A673 (cell line): ENCODE measurements around the gene APOA1. TPM values are rescaled to one million over a fixed set of nuclear protein-coding genes. Genes with fewer than 3 reads are reported as not detected.

Experiments used
- BruUV-seq: library from RNA; stranded (reverse); fragments of 400-500 nt; replicated peaks from 2 replicates; lab custom pipeline; 2021; lab: Mats Ljungman, UMichigan
- CTCF ChIA-PET: fragments of 300-600 bp; sonication (Branson Sonifier 250); formaldehyde crosslinking; loops from one replicate; lab custom pipeline; 2022; ENCODE audit warnings: antibody characterized with exemption; lab: Charles Lee
- POLR2A ChIA-PET: fragments of 300-600 bp; sonication (Branson Sonifier 250); formaldehyde crosslinking; loops from one replicate; lab custom pipeline; 2022; ENCODE audit warnings: antibody characterized with exemption; ENCODE audit not compliant: low non-redundant PET; lab: Charles Lee
- DNase-seq: peaks from one replicate; pipeline ENCODE4 v3.0.0-alpha.2; 2015; ENCODE audit warnings: low spot score
- H3K27ac ChIP-seq: fragments of 200-600 bp; sonication (generic); 2 replicates; pipeline ENCODE4 v1.5.1; 2016; ENCODE audit warnings: mixed run types, low read depth, mild to moderate bottlenecking, mixed read lengths, antibody characterized with exemption, low read length; ENCODE audit not compliant: poor library complexity, severe bottlenecking
- H3K27me3 ChIP-seq: fragments of 200-600 bp; sonication (generic); replicated peaks from 2 replicates; pipeline ENCODE4 v1.6.1; 2017; ENCODE audit warnings: mixed run types, low read depth, mild to moderate bottlenecking, mixed read lengths, antibody characterized with exemption, low read length; ENCODE audit not compliant: insufficient read depth, poor library complexity
- H3K36me3 ChIP-seq: fragments of 200-600 bp; sonication (generic); 2 replicates; pipeline ENCODE4 v1.6.1; 2016; ENCODE audit warnings: mixed run types, mild to moderate bottlenecking, mixed read lengths, antibody characterized with exemption, low read length; ENCODE audit not compliant: insufficient read depth, poor library complexity, severe bottlenecking
- H3K4me1 ChIP-seq: fragments of 200-600 bp; sonication (generic); 2 replicates; pipeline ENCODE4 v1.6.1; 2017; ENCODE audit warnings: mixed run types, mild to moderate bottlenecking, mixed read lengths, antibody characterized with exemption, low read length; ENCODE audit not compliant: insufficient read depth, poor library complexity, severe bottlenecking
- H3K4me3 ChIP-seq: fragments of 200-600 bp; sonication (generic); 2 replicates; pipeline ENCODE4 v1.5.1; 2016; ENCODE audit warnings: low read depth, mixed run types, mild to moderate bottlenecking, mixed read lengths, low read length; ENCODE audit not compliant: poor library complexity, severe bottlenecking
- H3K9me3 ChIP-seq: fragments of 200-600 bp; sonication (generic); 2 replicates; pipeline ENCODE4 v1.6.1; 2016; ENCODE audit warnings: mixed run types, low read depth, mild to moderate bottlenecking, mixed read lengths, antibody characterized with exemption, low read length; ENCODE audit not compliant: poor library complexity, severe bottlenecking
- EZH2 ChIP-seq: fragments of 200-600 bp; sonication (generic); IDR thresholded peaks from 2 replicates; pipeline ENCODE4 v1.6.1; 2017; ENCODE audit warnings: borderline replicate concordance, low read depth, mild to moderate bottlenecking, mixed read lengths, antibody characterized with exemption, low read length; ENCODE audit not compliant: poor library complexity, severe bottlenecking
- intact Hi-C: fragments of 100-400 bp; cut with micrococcal nuclease; formaldehyde crosslinking; loops from one replicate; pipeline ENCODE4 v1.10.0; 2022; ENCODE audit not compliant: unreplicated experiment
- total RNA-seq: library from RNA; stranded (reverse); gene quantifications from 2 replicates; pipeline ENCODE4 v1.2.3, GENCODE V29; 2021
- TF ChIP-seq, protein P1 (sequence below): fragments of 300-800, 200-600 bp; sonication (generic); conservative IDR thresholded peaks from 2 replicates; pipeline ENCODE4 v1.5.1; 2017; ENCODE audit warnings: low read depth, mild to moderate bottlenecking, antibody characterized with exemption, low read length, moderate library complexity, mixed read lengths

APOA1 gene
- total RNA-seq, 1 experiment from 2014 or later: 0.43 TPM

- CTCF ChIA-PET: no interaction called here
- BruUV-seq: no TSS peak
- intact Hi-C loops: no loop called here
Measured at GRCh38 chr11:116798368-116798767, 39.1 kb downstream of the APOA1 start.

DNA sequence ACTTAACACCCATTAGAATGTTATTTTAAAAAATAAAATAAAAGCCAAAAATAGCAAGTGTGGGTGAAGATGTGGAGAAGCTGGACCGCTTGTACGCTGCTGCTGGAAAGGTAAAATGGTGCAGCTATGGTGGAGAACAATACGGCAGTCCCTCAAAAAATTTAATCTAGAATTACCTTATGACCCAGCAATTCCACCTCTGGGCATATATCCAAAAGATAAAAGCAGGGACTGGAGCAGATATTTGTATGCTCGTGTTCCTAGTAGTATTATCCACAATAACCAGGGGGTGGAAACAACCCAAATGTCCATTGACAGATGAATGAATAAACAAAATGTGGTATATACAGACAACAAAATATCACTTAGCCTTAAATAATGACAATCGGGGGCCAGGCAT is 39.6 kb downstream of the APOA1 start:
- intact Hi-C loops: no loop called here
- CTCF ChIA-PET: no interaction called here

More at GRCh38 chr11:116798368-116798767, 39.1 kb downstream of the APOA1 start:
- no peak for DNase-seq
- Histone ChIP-seq H3K4me3 (no peak overlapping the region), H3K36me3 (no peaks in the 10 kb centered on the region), H3K27me3 (no peaks in the 10 kb centered on the region), H3K9me3 (no peaks in the 10 kb centered on the region), H3K27ac (no peak overlapping the region), H3K4me1 (no peaks in the 10 kb centered on the region)
- POLR2A ChIA-PET: interaction anchor here (0.5 kb wide), 1 partner anchor 36 kb away, joined by 3 read pairs; no protein-coding TSS in a partner anchor
- no peak for TF ChIP-seq EZH2
- TF ChIP-seq, protein P1, sequence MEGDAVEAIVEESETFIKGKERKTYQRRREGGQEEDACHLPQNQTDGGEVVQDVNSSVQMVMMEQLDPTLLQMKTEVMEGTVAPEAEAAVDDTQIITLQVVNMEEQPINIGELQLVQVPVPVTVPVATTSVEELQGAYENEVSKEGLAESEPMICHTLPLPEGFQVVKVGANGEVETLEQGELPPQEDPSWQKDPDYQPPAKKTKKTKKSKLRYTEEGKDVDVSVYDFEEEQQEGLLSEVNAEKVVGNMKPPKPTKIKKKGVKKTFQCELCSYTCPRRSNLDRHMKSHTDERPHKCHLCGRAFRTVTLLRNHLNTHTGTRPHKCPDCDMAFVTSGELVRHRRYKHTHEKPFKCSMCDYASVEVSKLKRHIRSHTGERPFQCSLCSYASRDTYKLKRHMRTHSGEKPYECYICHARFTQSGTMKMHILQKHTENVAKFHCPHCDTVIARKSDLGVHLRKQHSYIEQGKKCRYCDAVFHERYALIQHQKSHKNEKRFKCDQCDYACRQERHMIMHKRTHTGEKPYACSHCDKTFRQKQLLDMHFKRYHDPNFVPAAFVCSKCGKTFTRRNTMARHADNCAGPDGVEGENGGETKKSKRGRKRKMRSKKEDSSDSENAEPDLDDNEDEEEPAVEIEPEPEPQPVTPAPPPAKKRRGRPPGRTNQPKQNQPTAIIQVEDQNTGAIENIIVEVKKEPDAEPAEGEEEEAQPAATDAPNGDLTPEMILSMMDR: no peak

DNA sequence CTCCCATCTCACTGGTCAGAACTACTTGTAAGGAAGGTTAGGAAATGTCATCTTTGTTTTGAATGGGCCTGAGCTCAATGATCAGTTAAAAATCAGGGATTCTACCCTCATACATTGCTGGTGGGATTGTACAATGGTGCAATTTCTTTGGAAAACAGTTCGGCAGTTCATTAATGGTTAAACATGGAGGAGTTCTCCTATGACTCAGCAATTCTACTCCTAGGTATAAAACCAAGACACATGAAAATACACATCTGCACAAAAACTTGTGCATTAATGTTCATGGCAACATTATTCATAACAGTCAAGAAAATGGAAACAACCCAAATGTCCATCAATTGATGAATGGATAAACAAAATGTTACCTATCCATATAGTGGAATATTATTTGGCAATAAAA is 40.9 kb downstream of the APOA1 start:
- ChIA-PET CTCF (no interaction called here), POLR2A (no interaction called here)
- TF ChIP-seq, protein P1: no peak
- no peak for TF ChIP-seq EZH2
- no peaks in the 10 kb centered on the region for H3K27me3 ChIP-seq
- BruUV-seq: no TSS peak
- no peak overlapping the region for H3K4me3 ChIP-seq
- no peak for DNase-seq
- intact Hi-C loops: no loop called here
- no peaks in the 10 kb centered on the region for H3K4me1 ChIP-seq
- no peaks in the 10 kb centered on the region for H3K36me3 ChIP-seq
- no peaks in the 10 kb centered on the region for H3K9me3 ChIP-seq
- no peak overlapping the region for H3K27ac ChIP-seq

More for the DNA sequence above, 39.6 kb downstream of the APOA1 start:
- DNase-seq: no peak
- POLR2A ChIA-PET: no interaction called here
- Histone ChIP-seq H3K4me1 (no peaks in the 10 kb centered on the region), H3K9me3 (no peaks in the 10 kb centered on the region), H3K27ac (no peak overlapping the region), H3K4me3 (no peak overlapping the region), H3K27me3 (no peaks in the 10 kb centered on the region), H3K36me3 (no peaks in the 10 kb centered on the region)
- TF ChIP-seq EZH2: no peak
- TF ChIP-seq, protein P1: no peak
- BruUV-seq: no TSS peak
